Measurements from ENCODE around the gene TMEM132E.

GRCh38 chr17:34556384-34556783 is 23.0 kb upstream of the TMEM132E start:
- TF ChIP-seq KDM1A (IDR thresholded peaks at IDR 0.05; ENCODE audit: borderline replicate concordance) (no peak), CTCF (IDR thresholded peaks at IDR 0.05 in 2 of 3, conservative IDR thresholded peaks at IDR 0.05 in 1 of 3; ENCODE audit: control insufficient read depth in 2 of 3, extremely low read depth in 1 of 3, insufficient read depth in 1 of 3, low read depth in 3 of 3, low read length in 3 of 3) (no peak), BACH1 (IDR thresholded peaks at IDR 0.05; ENCODE audit: borderline replicate concordance) (no peak), TAF1 (IDR thresholded peaks at IDR 0.05; ENCODE audit: borderline replicate concordance, low read depth, low read length) (no peak), SREBF2 (IDR thresholded peaks at IDR 0.05; ENCODE audit: low read length) (no peak), EP300 (IDR thresholded peaks at IDR 0.05; ENCODE audit: borderline replicate concordance in 1 of 2, control insufficient read depth in 1 of 2, low read depth in 2 of 2, low read length in 2 of 2) (no peak), E2F4 (IDR thresholded peaks at IDR 0.05; ENCODE audit: low read depth, low read length) (no peak), YY1 (IDR thresholded peaks at IDR 0.05; ENCODE audit: low read depth, low read length) (no peak)

Data from GM12878 (cell line).